GM06990 (cell line): ENCODE data around the gene ZNF483.
"Not testable (repeated sequence)": the region's sequence is repeated elsewhere in the genome, so short reads cannot be mapped to it uniquely, and the experiment has no call there.

ENCODE experiments used
- DNase-seq: peaks from one replicate; pipeline ENCODE4 v3.0.0-alpha.2; 2011; ENCODE audit not compliant: insufficient read length; ENCODE audit errors: extremely low read depth
- H3K27me3 ChIP-seq: replicated peaks from 2 replicates; pipeline ENCODE4 v1.6.0; 2011; ENCODE audit warnings: low read length; ENCODE audit not compliant: control insufficient read depth, insufficient read depth
- H3K36me3 ChIP-seq: 2 replicates; pipeline ENCODE4 v1.5.1; 2011; ENCODE audit warnings: low read length; ENCODE audit not compliant: control insufficient read depth, insufficient read depth
- H3K4me3 ChIP-seq: replicated peaks from 2 replicates; pipeline ENCODE4 v1.5.1; 2011; ENCODE audit warnings: low read depth, mild to moderate bottlenecking, control low read depth, low read length
- TF ChIP-seq, protein P1 (sequence below): IDR thresholded peaks from 2 replicates; pipeline ENCODE4 v1.5.1; 2011; ENCODE audit warnings: low read length, control low read depth, mild to moderate bottlenecking, inconsistent platforms; ENCODE audit not compliant: insufficient read depth, poor library complexity, severe bottlenecking

ZNF483 gene

DNA sequence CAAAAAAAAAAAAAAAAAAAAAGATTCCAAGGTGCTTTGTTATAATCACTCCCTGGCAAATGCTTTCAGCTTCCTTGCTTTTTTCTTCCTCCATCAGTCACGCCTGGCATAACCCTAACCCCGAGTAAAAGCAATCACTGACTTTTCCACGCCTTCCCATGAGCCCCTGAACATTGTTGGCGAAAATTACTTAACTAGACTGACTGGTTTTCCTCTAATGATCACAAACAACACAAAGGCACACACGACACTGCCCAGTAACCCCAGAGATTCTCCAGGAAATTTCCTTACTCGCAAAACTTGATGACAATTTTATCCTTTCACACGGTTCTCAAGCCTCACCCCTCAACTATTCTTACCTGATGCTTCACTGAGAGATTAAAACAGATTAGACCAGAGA lies 85.9 kb downstream of the ZNF483 start:
- H3K27me3 ChIP-seq, result no peaks in the 10 kb centered on the region
- H3K36me3 ChIP-seq, result no peaks in the 10 kb centered on the region
- TF ChIP-seq, protein P1, sequence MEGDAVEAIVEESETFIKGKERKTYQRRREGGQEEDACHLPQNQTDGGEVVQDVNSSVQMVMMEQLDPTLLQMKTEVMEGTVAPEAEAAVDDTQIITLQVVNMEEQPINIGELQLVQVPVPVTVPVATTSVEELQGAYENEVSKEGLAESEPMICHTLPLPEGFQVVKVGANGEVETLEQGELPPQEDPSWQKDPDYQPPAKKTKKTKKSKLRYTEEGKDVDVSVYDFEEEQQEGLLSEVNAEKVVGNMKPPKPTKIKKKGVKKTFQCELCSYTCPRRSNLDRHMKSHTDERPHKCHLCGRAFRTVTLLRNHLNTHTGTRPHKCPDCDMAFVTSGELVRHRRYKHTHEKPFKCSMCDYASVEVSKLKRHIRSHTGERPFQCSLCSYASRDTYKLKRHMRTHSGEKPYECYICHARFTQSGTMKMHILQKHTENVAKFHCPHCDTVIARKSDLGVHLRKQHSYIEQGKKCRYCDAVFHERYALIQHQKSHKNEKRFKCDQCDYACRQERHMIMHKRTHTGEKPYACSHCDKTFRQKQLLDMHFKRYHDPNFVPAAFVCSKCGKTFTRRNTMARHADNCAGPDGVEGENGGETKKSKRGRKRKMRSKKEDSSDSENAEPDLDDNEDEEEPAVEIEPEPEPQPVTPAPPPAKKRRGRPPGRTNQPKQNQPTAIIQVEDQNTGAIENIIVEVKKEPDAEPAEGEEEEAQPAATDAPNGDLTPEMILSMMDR, result no peak
- H3K4me3 ChIP-seq, result no peak overlapping the region
- no peak for DNase-seq

DNA sequence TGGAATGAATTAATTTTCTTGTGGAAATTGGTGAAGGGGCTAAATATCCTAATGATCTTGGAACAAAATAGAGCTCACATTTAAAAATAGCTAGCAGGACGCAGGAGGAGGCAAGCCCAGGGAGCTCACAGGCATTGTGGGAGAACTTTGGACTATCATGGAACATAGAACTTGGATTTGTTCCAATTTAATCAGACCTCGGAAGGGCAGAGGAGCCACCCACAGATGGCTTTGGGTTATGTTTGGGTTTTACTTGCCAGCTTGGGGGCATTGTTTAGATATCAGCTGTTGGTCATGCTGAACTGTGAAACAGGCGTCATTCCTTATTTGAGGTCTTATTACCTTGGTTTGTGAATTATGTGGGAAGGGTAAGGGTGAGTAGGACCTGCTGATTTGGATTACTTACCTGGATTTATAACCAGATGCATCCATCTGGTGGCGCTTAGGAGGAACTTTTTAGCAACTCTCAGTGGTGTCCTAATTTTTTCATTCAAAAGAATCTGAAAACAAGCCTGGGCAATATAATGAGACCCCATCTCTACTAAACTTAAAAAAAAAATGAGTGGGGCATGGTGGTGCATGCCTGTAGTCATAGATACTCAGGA lies 88.6 kb downstream of the ZNF483 start:
- no peak for DNase-seq
- H3K36me3 ChIP-seq, result no peaks in the 10 kb centered on the region
- H3K27me3 ChIP-seq, result no peaks in the 10 kb centered on the region
- TF ChIP-seq, protein P1, result no peak
- no peak overlapping the region for H3K4me3 ChIP-seq

DNA sequence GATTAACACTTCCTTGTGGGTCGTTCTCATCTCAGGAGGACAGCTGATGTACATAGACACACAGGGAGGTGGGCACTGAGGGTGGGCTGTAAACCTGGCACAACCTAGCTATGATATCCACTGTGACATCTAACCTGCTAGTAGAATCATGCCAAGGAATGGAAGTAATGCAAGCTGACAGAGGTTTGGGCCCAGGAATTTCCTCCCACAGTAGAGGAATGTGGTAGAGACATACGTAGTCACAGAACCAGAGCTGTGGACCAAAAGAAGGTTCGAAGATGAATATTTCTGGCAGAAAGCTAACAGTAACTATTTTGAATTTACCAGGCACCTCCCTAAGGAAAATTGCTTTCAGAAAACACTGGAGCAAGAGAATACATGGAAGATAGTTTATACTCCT lies 90.9 kb downstream of the ZNF483 start:
- no peak for DNase-seq
- Histone ChIP-seq H3K36me3 (no peaks in the 10 kb centered on the region), H3K4me3 (no peak overlapping the region), H3K27me3 (no peaks in the 10 kb centered on the region)
- TF ChIP-seq, protein P1, result no peak

DNA sequence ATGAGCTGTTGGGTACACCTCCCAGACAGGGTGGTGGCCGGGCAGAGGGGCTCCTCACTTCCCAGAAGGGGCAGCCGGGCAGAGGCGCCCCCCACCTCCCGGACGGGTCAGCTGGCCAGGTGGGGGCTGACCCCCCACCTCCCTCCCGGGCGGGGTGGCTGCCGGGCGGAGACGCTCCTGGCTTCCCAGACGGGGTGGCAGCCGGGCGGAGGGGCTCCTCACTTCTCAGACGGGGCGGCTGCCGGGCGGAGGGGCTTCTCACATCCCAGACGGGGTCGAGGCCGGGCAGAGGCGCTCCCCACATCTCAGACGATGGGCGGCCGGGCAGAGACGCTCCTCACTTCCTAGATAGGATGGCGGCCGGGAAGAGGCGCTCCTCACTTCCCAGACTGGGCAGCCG lies 92.4 kb downstream of the ZNF483 start:
- H3K4me3 ChIP-seq, H3K27me3 ChIP-seq, H3K36me3 ChIP-seq, DNase-seq: not testable (repeated sequence)

DNA sequence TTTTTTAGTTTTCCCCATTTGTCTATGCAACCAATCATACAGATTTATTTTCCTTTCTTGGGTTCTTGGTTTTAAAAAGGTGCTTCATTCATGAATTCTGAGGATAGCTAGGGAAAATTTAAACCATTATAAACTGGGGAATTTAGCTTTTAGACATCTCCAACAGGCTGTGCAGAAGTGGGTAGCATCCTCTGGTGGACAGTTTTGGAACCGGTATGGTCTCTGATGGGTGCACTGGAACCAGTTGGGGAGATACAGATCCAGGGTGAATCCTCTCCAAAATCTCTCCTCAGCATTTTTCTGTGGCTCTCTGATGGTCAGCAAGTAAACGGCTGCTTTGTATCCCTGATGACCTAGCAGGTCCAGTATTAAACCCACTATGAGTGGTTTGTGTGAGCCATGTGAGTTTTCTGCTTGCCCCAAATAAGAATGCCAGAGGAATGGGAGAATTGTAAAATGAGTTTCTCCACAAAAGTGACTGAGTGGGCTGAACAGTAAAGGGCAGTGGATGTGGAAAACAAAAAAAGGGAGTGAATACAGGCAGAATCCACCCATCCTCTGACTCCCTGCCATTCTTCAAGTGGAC lies 97.0 kb downstream of the ZNF483 start:
- no peaks in the 10 kb centered on the region for H3K36me3 ChIP-seq
- TF ChIP-seq, protein P1, result peak; percentile 89
- no peaks in the 10 kb centered on the region for H3K27me3 ChIP-seq
- H3K4me3 ChIP-seq, result no peak overlapping the region
- no peak for DNase-seq

DNA sequence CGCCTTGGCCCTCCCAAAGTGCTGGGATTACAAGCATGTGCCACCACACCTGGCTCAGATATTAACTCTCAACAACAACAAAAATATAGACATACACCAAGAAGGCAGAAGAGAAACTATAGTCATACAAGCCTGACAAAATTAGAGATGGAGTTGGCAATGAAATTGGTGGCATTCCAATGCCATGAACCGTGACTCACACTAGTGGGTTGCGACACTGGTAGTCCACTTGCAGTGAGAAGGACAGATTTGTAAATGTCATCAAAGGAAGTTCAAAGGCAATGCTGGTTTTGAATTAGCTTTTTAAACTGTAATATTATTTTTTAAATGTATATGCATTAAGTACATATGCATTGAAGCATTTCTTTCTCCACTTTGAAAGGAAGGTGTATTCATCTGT lies 97.6 kb downstream of the ZNF483 start:
- Histone ChIP-seq H3K27me3 (no peaks in the 10 kb centered on the region), H3K4me3 (no peak overlapping the region), H3K36me3 (no peaks in the 10 kb centered on the region)
- no peak for DNase-seq
- TF ChIP-seq, protein P1, result no peak
